Stimulated activated CD8-positive, alpha-beta memory T cell treated with anti-CD3 and anti-CD28 coated beads, Interleukin-15, amount 100 ng/mL, for 4 hours (primary cell): ENCODE measurements around the gene PROC.

Experiments
- DNase-seq, 2 donors: peaks; one replicate each; pipeline ENCODE4 v3.0.0-alpha.2; 2020; ENCODE audit warnings: low read depth in 2 of 2

The PROC gene

GRCh38 chr2:127414638-127415592 is 3.3 kb upstream of the PROC start:
- no peak for DNase-seq

GRCh38 chr2:127415593-127416505 is 2.4 kb upstream of the PROC start:
- peak; percentile 61 to 63 for DNase-seq

GRCh38 chr2:127416506-127417001 is 1.7 kb upstream of the PROC start:
- DNase-seq: no peak

- no peak for DNase-seq
Measured at GRCh38 chr2:127417406-127417805, 821 bp upstream of the PROC start.

GRCh38 chr2:127419112-127419430 is 844 bp downstream of the PROC start:
- DNase-seq: no peak

GRCh38 chr2:127419448-127420038 is 1.3 kb downstream of the PROC start:
- no peak for DNase-seq

GRCh38 chr2:127420039-127420864 is 2.0 kb downstream of the PROC start:
- no peak for DNase-seq

- DNase-seq: no peak
Measured at GRCh38 chr2:127421116-127421800, 3.0 kb downstream of the PROC start.

GRCh38 chr2:127421871-127422558 is 3.8 kb downstream of the PROC start:
- DNase-seq: no peak

GRCh38 chr2:127422559-127423477 is 4.6 kb downstream of the PROC start:
- no peak for DNase-seq

- no peak for DNase-seq
Measured at GRCh38 chr2:127423478-127423843, 5.2 kb downstream of the PROC start.

GRCh38 chr2:127423880-127424279 is 5.7 kb downstream of the PROC start:
- no peak for DNase-seq

- DNase-seq: no peak
Measured at GRCh38 chr2:127424598-127425520, 6.6 kb downstream of the PROC start.

GRCh38 chr2:127425540-127426490 is 7.6 kb downstream of the PROC start:
- DNase-seq: no peak

GRCh38 chr2:127426501-127427354 is 8.5 kb downstream of the PROC start:
- no peak for DNase-seq
